Measurements from ENCODE around the gene GOLGA8B.
A peak's percentile ranks its signal among the peaks of the same experiment; 100 is the strongest.
"Not testable (repeated sequence)": the region's sequence is repeated elsewhere in the genome, so short reads cannot be mapped to it uniquely, and the experiment has no call there.

The GOLGA8B gene

GRCh38 chr15:34554126-34554525 is 29.3 kb downstream of the GOLGA8B start:
- not testable (repeated sequence) for H3K4me1 Mint-ChIP-seq, H3K36me3 Mint-ChIP-seq, H3K9me3 Mint-ChIP-seq, H3K4me3 Mint-ChIP-seq, H3K27ac Mint-ChIP-seq, ATAC-seq
- DNase-seq (ENCODE audit: low spot score in 2 of 2) = peak in 1 of 2 donors; percentile 29

GRCh38 chr15:34550129-34550528 is 33.3 kb downstream of the GOLGA8B start:
- H3K4me1 Mint-ChIP-seq; DNase-seq (ENCODE audit: low spot score in 2 of 2); H3K4me3 Mint-ChIP-seq; H3K27ac Mint-ChIP-seq; H3K36me3 Mint-ChIP-seq; H3K9me3 Mint-ChIP-seq: not testable (repeated sequence)
- ATAC-seq = peak; percentile 74

- H3K27ac Mint-ChIP-seq; H3K36me3 Mint-ChIP-seq; H3K4me3 Mint-ChIP-seq; DNase-seq (ENCODE audit: low spot score in 2 of 2); H3K4me1 Mint-ChIP-seq; H3K9me3 Mint-ChIP-seq: not testable (repeated sequence)
- ATAC-seq = peak; percentile 91
Observed at GRCh38 chr15:34549381-34549809, 34.1 kb downstream of the GOLGA8B start.

DNA sequence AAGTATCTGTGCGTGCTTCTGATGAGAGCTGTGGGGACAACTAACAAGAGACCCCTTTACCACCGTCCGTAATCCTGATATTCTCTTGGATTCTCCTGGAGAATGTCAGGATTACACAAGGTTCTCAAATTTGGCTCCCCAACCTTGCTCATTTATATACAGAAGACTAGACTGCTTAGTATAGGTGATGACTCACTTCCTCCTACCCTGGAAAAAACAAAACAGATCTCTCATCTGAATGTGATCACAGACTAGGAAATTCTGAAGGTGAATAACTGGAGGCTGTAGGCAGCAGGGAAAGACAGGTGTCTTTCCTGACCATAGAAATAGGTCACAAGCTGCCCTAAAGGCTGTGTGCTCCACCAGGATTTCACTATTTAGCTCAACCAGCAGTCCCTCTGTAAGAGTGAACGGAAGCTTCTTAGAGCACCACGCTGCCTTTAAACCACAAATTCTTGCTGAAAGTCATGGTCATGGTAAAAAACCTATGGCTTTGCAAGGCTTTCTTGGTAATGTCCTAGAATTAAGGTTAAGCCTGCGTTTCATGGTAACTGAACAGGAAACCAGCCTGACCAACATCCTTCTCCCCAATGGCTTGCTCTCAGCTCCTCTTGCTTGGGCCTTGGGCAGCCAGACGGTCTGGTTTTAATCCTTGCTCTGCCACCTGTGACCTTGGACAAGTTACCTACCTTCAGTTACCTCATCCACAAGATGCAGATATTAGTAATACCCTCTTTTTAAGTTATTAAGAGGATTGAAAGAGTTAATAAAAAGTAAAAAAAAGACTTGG is 39.4 kb downstream of the GOLGA8B start:
- H3K9me3 Mint-ChIP-seq = not testable (repeated sequence)
- peak; percentile 90 for ATAC-seq

GRCh38 chr15:34535857-34536256 is 47.6 kb downstream of the GOLGA8B start:
- H3K27ac Mint-ChIP-seq; H3K36me3 Mint-ChIP-seq; H3K4me3 Mint-ChIP-seq; ATAC-seq; H3K4me1 Mint-ChIP-seq; H3K9me3 Mint-ChIP-seq; DNase-seq (ENCODE audit: low spot score in 2 of 2): not testable (repeated sequence)

More for the DNA sequence above, 39.4 kb downstream of the GOLGA8B start:
- DNase-seq (ENCODE audit: low spot score in 2 of 2); H3K27ac Mint-ChIP-seq; H3K36me3 Mint-ChIP-seq; H3K4me1 Mint-ChIP-seq; H3K4me3 Mint-ChIP-seq: not testable (repeated sequence)
